ENCODE data around the gene HLA-DQB2. TPM values are rescaled to one million over a fixed set of nuclear protein-coding genes. Genes with fewer than 3 reads are reported as not detected.
"Not testable (repeated sequence)": the region's sequence is repeated elsewhere in the genome, so short reads cannot be mapped to it uniquely, and the experiment has no call there.

Gene HLA-DQB2
- polyA plus RNA-seq, 1 donor (not counting 4 experiments of a cell fraction or from before 2014, with no cell fraction given) = not detected

DNA sequence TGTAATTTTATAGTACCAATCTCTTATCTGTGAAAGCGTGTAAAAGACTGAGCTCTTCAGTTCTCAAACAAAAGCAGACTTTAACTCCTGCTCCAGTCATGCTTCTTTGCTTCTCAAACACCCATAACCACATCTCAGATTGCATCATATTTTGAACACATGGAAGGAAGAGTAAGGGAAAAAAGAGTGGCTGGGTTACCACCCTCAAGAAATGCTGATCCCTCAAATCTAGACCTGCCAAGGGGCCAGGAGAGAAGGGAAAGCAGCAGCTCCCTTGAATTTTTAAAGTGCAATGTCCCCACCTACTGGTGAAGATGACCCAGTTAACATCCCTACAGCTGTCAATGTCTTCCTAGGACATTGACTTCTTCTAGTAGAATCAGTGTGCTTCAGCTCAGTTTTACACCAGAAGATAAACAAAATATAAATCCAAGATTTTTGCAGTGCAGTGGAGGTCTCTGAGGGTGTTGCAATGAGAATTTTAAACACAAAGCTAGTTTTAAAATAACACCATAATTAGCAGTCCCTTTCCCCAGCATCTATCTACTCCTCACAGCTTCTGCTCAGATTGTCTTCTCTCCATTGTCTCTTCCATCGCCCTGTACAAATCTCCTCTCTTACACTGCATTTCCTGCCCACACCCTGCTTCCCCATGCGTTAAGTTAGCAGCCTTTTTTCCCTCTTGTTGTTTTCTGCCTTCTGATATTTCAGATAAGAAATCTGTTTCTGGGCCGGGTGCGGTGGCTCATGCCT lies 22.6 kb upstream of the HLA-DQB2 start:
- H3K4me1 ChIP-seq (ENCODE audit: control insufficient read depth, extremely low read depth, insufficient read depth, low read length) = peaks cover 11% of the 10 kb centered on the region
- no peak overlapping the region for H3K4me3 ChIP-seq (ENCODE audit: control insufficient read depth in 2 of 3, extremely low read depth in 1 of 3, insufficient read depth in 2 of 3, low read depth in 1 of 3, low read length in 3 of 3)
- H3K9me3 ChIP-seq (ENCODE audit: control insufficient read depth, low read depth, low read length) = no peaks in the 10 kb centered on the region
- no peaks in the 10 kb centered on the region for H4K20me1 ChIP-seq (ENCODE audit: control insufficient read depth, extremely low read depth, insufficient read depth, low read length)
- FAIRE-seq (peak; percentile 71), DNase-seq (ENCODE audit: low read depth, low spot score) (no peak)
- H3K36me3 ChIP-seq (ENCODE audit: control insufficient read depth in 2 of 2, extremely low read depth in 1 of 2, insufficient read depth in 2 of 2, low read length in 2 of 2) = no peaks in the 10 kb centered on the region
- H2AFZ ChIP-seq (ENCODE audit: control insufficient read depth, low read length) = no peak overlapping the region
- H3K9me1 ChIP-seq (ENCODE audit: control insufficient read depth, extremely low read depth, insufficient read depth, low read length) = no peaks in the 10 kb centered on the region
- no peak overlapping the region for H3K27ac ChIP-seq (ENCODE audit: control insufficient read depth, insufficient read depth, low read length)
- no peaks in the 10 kb centered on the region for H3K27me3 ChIP-seq (ENCODE audit: control insufficient read depth, extremely low read depth, insufficient read depth, low read length)
- H3K4me2 ChIP-seq (ENCODE audit: control insufficient read depth, extremely low read depth, insufficient read depth, low read depth, low read length) = no peak overlapping the region
- H3K9ac ChIP-seq (ENCODE audit: control insufficient read depth, extremely low read depth, insufficient read depth, low read length) = no peak overlapping the region
- dilution Hi-C loops (cut with MboI; ENCODE audit: extremely low pct_ligation_motif_present, low sequenced_read_pairs) = no loop called here
- no peak for TF ChIP-seq EZH2 (IDR thresholded peaks at IDR 0.05; ENCODE audit: low read length)
- TF ChIP-seq, protein P1, sequence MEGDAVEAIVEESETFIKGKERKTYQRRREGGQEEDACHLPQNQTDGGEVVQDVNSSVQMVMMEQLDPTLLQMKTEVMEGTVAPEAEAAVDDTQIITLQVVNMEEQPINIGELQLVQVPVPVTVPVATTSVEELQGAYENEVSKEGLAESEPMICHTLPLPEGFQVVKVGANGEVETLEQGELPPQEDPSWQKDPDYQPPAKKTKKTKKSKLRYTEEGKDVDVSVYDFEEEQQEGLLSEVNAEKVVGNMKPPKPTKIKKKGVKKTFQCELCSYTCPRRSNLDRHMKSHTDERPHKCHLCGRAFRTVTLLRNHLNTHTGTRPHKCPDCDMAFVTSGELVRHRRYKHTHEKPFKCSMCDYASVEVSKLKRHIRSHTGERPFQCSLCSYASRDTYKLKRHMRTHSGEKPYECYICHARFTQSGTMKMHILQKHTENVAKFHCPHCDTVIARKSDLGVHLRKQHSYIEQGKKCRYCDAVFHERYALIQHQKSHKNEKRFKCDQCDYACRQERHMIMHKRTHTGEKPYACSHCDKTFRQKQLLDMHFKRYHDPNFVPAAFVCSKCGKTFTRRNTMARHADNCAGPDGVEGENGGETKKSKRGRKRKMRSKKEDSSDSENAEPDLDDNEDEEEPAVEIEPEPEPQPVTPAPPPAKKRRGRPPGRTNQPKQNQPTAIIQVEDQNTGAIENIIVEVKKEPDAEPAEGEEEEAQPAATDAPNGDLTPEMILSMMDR (optimal IDR thresholded peaks at IDR 0.05 in 1 of 3, IDR thresholded peaks at IDR 0.05 in 1 of 3, conservative IDR thresholded peaks at IDR 0.05 in 1 of 3; ENCODE audit: extremely low read depth in 1 of 3, insufficient read depth in 2 of 3, low read length in 3 of 3) = peak; percentile 62 to 73 (median 72)
- H3K79me2 ChIP-seq (ENCODE audit: control insufficient read depth, insufficient read depth, low read length) = no peaks in the 10 kb centered on the region

DNA sequence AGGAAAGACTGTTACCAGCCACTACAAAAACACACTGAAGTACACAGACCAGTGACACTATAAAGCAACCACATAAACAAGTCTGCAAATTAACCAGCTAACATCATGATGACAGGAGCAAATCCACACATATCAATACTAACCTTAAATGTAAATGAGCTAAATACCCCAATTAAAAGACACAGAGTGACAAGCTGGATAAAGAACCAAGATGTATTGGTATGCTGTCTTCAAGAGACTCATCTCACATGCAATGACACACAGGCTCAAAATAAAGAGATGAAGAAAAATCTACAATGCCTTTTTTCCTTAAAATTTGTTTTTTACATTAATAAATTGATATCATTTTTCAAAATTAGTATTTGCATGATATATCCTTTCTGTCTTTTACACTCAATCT lies 19.6 kb upstream of the HLA-DQB2 start:
- H2AFZ ChIP-seq (ENCODE audit: control insufficient read depth, low read length); H3K27ac ChIP-seq (ENCODE audit: control insufficient read depth, insufficient read depth, low read length); H3K79me2 ChIP-seq (ENCODE audit: control insufficient read depth, insufficient read depth, low read length); H3K36me3 ChIP-seq (ENCODE audit: control insufficient read depth in 2 of 2, extremely low read depth in 1 of 2, insufficient read depth in 2 of 2, low read length in 2 of 2); H4K20me1 ChIP-seq (ENCODE audit: control insufficient read depth, extremely low read depth, insufficient read depth, low read length); dilution Hi-C loops (cut with MboI; ENCODE audit: extremely low pct_ligation_motif_present, low sequenced_read_pairs); H3K4me1 ChIP-seq (ENCODE audit: control insufficient read depth, extremely low read depth, insufficient read depth, low read length); H3K4me3 ChIP-seq (ENCODE audit: control insufficient read depth in 2 of 3, extremely low read depth in 1 of 3, insufficient read depth in 2 of 3, low read depth in 1 of 3, low read length in 3 of 3); FAIRE-seq; H3K27me3 ChIP-seq (ENCODE audit: control insufficient read depth, extremely low read depth, insufficient read depth, low read length); DNase-seq (ENCODE audit: low read depth, low spot score); H3K9ac ChIP-seq (ENCODE audit: control insufficient read depth, extremely low read depth, insufficient read depth, low read length); H3K9me1 ChIP-seq (ENCODE audit: control insufficient read depth, extremely low read depth, insufficient read depth, low read length); H3K9me3 ChIP-seq (ENCODE audit: control insufficient read depth, low read depth, low read length); H3K4me2 ChIP-seq (ENCODE audit: control insufficient read depth, extremely low read depth, insufficient read depth, low read depth, low read length): not testable (repeated sequence)

DNA sequence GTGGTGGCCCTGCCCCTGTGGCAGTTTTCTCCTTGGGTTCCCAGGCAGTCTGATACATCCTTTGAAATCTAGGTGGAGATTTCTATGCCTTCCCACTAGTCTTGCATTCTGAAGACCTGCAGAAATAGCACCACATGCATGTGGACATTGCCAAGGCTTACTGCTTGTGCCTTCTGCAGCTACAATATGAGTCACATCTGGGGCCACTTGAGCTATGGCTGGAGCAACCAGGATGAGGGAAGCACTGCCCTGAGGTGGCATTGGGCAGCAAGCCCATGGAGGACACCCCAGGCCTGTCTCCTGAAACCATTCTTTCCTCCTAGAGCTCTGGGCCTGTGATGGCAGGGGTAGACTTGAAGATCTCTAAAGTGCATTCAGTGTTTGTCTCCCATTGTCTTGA lies 15.7 kb upstream of the HLA-DQB2 start:
- Histone ChIP-seq H3K36me3 (ENCODE audit: control insufficient read depth in 2 of 2, extremely low read depth in 1 of 2, insufficient read depth in 2 of 2, low read length in 2 of 2) (no peaks in the 10 kb centered on the region), H3K4me1 (ENCODE audit: control insufficient read depth, extremely low read depth, insufficient read depth, low read length) (peaks cover 20% of the 10 kb centered on the region), H3K9me1 (ENCODE audit: control insufficient read depth, extremely low read depth, insufficient read depth, low read length) (no peaks in the 10 kb centered on the region), H4K20me1 (ENCODE audit: control insufficient read depth, extremely low read depth, insufficient read depth, low read length) (no peaks in the 10 kb centered on the region), H3K9ac (ENCODE audit: control insufficient read depth, extremely low read depth, insufficient read depth, low read length) (no peak overlapping the region), H3K9me3 (ENCODE audit: control insufficient read depth, low read depth, low read length) (no peaks in the 10 kb centered on the region), H3K4me3 (ENCODE audit: control insufficient read depth in 2 of 3, extremely low read depth in 1 of 3, insufficient read depth in 2 of 3, low read depth in 1 of 3, low read length in 3 of 3) (no peak overlapping the region), H3K79me2 (ENCODE audit: control insufficient read depth, insufficient read depth, low read length) (no peaks in the 10 kb centered on the region), H3K27ac (ENCODE audit: control insufficient read depth, insufficient read depth, low read length) (no peak overlapping the region), H2AFZ (ENCODE audit: control insufficient read depth, low read length) (no peak overlapping the region), H3K4me2 (ENCODE audit: control insufficient read depth, extremely low read depth, insufficient read depth, low read depth, low read length) (no peak overlapping the region), H3K27me3 (ENCODE audit: control insufficient read depth, extremely low read depth, insufficient read depth, low read length) (no peaks in the 10 kb centered on the region)
- dilution Hi-C loops (cut with MboI; ENCODE audit: extremely low pct_ligation_motif_present, low sequenced_read_pairs) = no loop called here
- DNase-seq (ENCODE audit: low read depth, low spot score) (no peak), FAIRE-seq (no peak)
- TF ChIP-seq, protein P1 (optimal IDR thresholded peaks at IDR 0.05 in 1 of 3, IDR thresholded peaks at IDR 0.05 in 1 of 3, conservative IDR thresholded peaks at IDR 0.05 in 1 of 3; ENCODE audit: extremely low read depth in 1 of 3, insufficient read depth in 2 of 3, low read length in 3 of 3) = no peak
- TF ChIP-seq EZH2 (IDR thresholded peaks at IDR 0.05; ENCODE audit: low read length) = no peak
